Hepatocyte (in vitro differentiated cells): Measurements from ENCODE around the gene CDKN2AIPNL.

Experiments used
- EZH2 ChIP-seq: fragments of 200-600 bp; sonication (generic); IDR thresholded peaks from 2 replicates; pipeline ENCODE4 v1.6.1; 2016; ENCODE audit warnings: antibody characterized with exemption, mild to moderate bottlenecking, borderline replicate concordance
- TF ChIP-seq, protein P1 (sequence below): fragments of 200-600 bp; sonication (generic); IDR thresholded peaks from 2 replicates; pipeline ENCODE4 v1.5.1; 2016; ENCODE audit warnings: antibody characterized with exemption, mild to moderate bottlenecking; ENCODE audit not compliant: poor library complexity

DNA sequence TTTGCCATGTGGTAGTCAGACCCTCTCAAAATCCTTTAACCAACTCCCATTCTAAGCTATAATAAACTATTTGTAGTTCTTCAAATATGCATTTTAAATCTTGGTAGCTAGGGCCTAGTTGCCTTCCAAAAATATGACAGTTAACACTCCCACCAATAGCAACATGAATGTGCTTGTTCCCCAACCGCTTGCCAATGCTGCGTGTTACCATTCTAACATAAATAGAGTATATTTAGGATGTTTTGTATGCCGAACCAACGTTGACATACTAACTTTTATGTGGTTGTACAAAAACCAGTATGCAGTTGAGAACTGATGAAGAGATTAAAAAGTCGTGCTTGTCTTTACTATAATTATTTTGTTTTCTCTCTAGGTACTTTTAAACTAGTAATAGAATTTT, 31.3 kb downstream of the CDKN2AIPNL start:
- TF ChIP-seq, protein P1, sequence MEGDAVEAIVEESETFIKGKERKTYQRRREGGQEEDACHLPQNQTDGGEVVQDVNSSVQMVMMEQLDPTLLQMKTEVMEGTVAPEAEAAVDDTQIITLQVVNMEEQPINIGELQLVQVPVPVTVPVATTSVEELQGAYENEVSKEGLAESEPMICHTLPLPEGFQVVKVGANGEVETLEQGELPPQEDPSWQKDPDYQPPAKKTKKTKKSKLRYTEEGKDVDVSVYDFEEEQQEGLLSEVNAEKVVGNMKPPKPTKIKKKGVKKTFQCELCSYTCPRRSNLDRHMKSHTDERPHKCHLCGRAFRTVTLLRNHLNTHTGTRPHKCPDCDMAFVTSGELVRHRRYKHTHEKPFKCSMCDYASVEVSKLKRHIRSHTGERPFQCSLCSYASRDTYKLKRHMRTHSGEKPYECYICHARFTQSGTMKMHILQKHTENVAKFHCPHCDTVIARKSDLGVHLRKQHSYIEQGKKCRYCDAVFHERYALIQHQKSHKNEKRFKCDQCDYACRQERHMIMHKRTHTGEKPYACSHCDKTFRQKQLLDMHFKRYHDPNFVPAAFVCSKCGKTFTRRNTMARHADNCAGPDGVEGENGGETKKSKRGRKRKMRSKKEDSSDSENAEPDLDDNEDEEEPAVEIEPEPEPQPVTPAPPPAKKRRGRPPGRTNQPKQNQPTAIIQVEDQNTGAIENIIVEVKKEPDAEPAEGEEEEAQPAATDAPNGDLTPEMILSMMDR = no peak
- TF ChIP-seq EZH2 = no peak
